Measurements from ENCODE around the gene DOP1B. TPM values are rescaled to one million over a fixed set of nuclear protein-coding genes. Genes with fewer than 3 reads are reported as not detected.

Gene DOP1B
- total and polyA plus RNA-seq, 2 of the 4 experiments (the other 2 are of a cell fraction), result 8.8 to 13.0 TPM

Other genes starting within 250 kb of the DOP1B start
- gene SETD4, start 96.3 kb upstream of the DOP1B start, total RNA-seq (2012; rRNA removed), result 7.5 and 9.5 TPM in 2 replicates
- 7.7 and 11.4 TPM in 2 replicates for gene SETD4, start 96.3 kb upstream of the DOP1B start, polyA plus RNA-seq (2012; rRNA removed)
- gene CBR1, start 86.8 kb upstream of the DOP1B start, total RNA-seq (2012; rRNA removed), result 110 and 222 TPM in 2 replicates
- 122 and 166 TPM in 2 replicates for gene CBR1, start 86.8 kb upstream of the DOP1B start, polyA plus RNA-seq (2012; rRNA removed)
- 12.8 and 13.4 TPM in 2 replicates for gene CBR3, start 21.7 kb upstream of the DOP1B start, total RNA-seq (2012; rRNA removed)
- gene CBR3, start 21.7 kb upstream of the DOP1B start, polyA plus RNA-seq (2012; rRNA removed), result 15.4 and 18.7 TPM in 2 replicates
- gene MORC3, start 163.4 kb downstream of the DOP1B start, total RNA-seq (2012; rRNA removed), result 23.5 and 39.4 TPM in 2 replicates
- gene MORC3, start 163.4 kb downstream of the DOP1B start, polyA plus RNA-seq (2012; rRNA removed), result 11.1 and 14.0 TPM in 2 replicates
- gene CHAF1B, start 228.6 kb downstream of the DOP1B start, total RNA-seq (2012; rRNA removed), result 4.5 and 4.7 TPM in 2 replicates
- gene CHAF1B, start 228.6 kb downstream of the DOP1B start, polyA plus RNA-seq (2012; rRNA removed), result 6.3 and 6.4 TPM in 2 replicates

Measured in IMR-90 (cell line).